HepG2 (cell line): ENCODE results near the gene ATP7B. TPM values are rescaled to one million over a fixed set of nuclear protein-coding genes. Genes with fewer than 3 reads are reported as not detected.

Experiments used
- SOX13 ChIP-seq, 3 experiments: fragments of 450-650 bp in 1 of 3; sonication (generic) in 1 of 3; formaldehyde crosslinking in 1 of 3; IDR thresholded peaks in 2 of 3; conservative IDR thresholded peaks in 1 of 3; 2 replicates each; pipeline versions ENCODE4 v1.5.0 to v1.6.1; 2016 to 2020; ENCODE audit warnings: antibody characterized with exemption in 1 of 3, mild to moderate bottlenecking in 1 of 3, missing compliant biosample characterization in 1 of 3, missing genetic modification reagents in 1 of 3, moderate library complexity in 1 of 3
- polyA plus RNA-seq, 8 experiments: library from polyadenylated mRNA; depleted of rRNA in 3 of 8; stranded (reverse) in 7 of 8; unstranded in 1 of 8; fragments of >200 nt; fragmentation: Illumina TruSeq in 4 of 8; extraction: Trizol in 4 of 8; gene quantifications; 2 replicates each; pipeline versions ENCODE4 v1.2.1 to v1.2.3, GENCODE V29; 2011 to 2016; ENCODE audit warnings: low read depth in 4 of 8, missing spikeins in 1 of 8, mixed read lengths in 1 of 8; ENCODE audit not compliant: insufficient read depth in 1 of 8
- total RNA-seq, 5 experiments: library from RNA; depleted of rRNA; stranded (reverse); fragments of >200 nt; fragmentation: Illumina TruSeq; extraction: Trizol; gene quantifications; 2 replicates each; pipeline ENCODE4 v1.2.3, GENCODE V29; 2016; ENCODE audit warnings: low read depth in 1 of 5
- TF ChIP-seq, protein P1 (sequence below), 2 experiments: fragments of 450-650 bp in 1 of 2; sonication (generic) in 1 of 2; formaldehyde crosslinking in 1 of 2; IDR thresholded peaks; 2 replicates each; pipeline versions ENCODE4 v1.6.1 to v1.8.0; 2016 to 2022; ENCODE audit warnings: antibody characterized with exemption in 1 of 2, mild to moderate bottlenecking in 1 of 2, missing genetic modification reagents in 1 of 2
- TF ChIP-seq, protein P2 (sequence below): sonication (generic); formaldehyde crosslinking; IDR thresholded peaks from 2 replicates; pipeline ENCODE4 v1.4.0; 2020; ENCODE audit warnings: mild to moderate bottlenecking, missing genetic modification reagents, borderline replicate concordance
- TF ChIP-seq, protein P3 (sequence below): sonication (generic); formaldehyde crosslinking; IDR thresholded peaks from 2 replicates; pipeline ENCODE4 v1.4.0; 2020; ENCODE audit warnings: mild to moderate bottlenecking, missing genetic modification reagents

Gene ATP7B
- total and polyA plus RNA-seq, 2 of the 13 experiments (the other 11 are each of a cell fraction or from before 2014, with no cell fraction given), result 31.8 to 57.4 TPM

DNA sequence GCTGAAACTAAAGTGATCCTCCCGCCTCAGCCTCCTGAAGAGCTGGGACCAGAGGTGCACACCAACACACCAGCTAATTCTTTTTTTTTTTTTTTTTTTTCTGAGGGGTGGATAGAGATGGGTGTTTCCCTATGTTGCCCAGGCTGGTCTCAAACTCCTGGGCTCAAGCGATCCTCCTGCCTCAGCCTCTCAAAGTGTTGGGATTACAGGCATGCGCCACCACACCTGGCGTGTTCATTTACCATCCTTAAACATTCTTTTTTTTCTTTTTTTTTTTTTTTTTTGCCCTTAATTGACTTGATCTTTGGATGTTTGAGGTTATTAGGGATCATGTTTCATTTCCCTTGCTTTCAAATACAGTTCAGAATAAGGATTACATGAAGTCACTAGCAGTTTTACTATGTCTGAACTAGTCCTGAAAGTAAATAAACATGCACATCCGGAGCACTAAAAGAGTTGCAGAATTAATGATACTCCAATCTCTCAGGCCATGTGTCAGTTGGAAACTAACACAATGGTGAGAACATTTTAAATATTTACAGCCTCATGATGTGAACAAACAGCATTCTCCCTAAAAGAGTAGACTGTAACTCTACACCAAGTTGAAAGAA, 23.5 kb upstream of the ATP7B start (continued):
- TF ChIP-seq, protein P1, sequence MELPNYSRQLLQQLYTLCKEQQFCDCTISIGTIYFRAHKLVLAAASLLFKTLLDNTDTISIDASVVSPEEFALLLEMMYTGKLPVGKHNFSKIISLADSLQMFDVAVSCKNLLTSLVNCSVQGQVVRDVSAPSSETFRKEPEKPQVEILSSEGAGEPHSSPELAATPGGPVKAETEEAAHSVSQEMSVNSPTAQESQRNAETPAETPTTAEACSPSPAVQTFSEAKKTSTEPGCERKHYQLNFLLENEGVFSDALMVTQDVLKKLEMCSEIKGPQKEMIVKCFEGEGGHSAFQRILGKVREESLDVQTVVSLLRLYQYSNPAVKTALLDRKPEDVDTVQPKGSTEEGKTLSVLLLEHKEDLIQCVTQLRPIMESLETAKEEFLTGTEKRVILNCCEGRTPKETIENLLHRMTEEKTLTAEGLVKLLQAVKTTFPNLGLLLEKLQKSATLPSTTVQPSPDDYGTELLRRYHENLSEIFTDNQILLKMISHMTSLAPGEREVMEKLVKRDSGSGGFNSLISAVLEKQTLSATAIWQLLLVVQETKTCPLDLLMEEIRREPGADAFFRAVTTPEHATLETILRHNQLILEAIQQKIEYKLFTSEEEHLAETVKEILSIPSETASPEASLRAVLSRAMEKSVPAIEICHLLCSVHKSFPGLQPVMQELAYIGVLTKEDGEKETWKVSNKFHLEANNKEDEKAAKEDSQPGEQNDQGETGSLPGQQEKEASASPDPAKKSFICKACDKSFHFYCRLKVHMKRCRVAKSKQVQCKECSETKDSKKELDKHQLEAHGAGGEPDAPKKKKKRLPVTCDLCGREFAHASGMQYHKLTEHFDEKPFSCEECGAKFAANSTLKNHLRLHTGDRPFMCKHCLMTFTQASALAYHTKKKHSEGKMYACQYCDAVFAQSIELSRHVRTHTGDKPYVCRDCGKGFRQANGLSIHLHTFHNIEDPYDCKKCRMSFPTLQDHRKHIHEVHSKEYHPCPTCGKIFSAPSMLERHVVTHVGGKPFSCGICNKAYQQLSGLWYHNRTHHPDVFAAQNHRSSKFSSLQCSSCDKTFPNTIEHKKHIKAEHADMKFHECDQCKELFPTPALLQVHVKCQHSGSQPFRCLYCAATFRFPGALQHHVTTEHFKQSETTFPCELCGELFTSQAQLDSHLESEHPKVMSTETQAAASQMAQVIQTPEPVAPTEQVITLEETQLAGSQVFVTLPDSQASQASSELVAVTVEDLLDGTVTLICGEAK (IDR thresholded peaks at IDR 0.05), result 0 out of 2 replicates have a peak, but pooled peaks have one; percentile 5
- TF ChIP-seq, protein P1 (CRISPR knock-in tag; IDR thresholded peaks at IDR 0.05), result no peak
- TF ChIP-seq, protein P2, sequence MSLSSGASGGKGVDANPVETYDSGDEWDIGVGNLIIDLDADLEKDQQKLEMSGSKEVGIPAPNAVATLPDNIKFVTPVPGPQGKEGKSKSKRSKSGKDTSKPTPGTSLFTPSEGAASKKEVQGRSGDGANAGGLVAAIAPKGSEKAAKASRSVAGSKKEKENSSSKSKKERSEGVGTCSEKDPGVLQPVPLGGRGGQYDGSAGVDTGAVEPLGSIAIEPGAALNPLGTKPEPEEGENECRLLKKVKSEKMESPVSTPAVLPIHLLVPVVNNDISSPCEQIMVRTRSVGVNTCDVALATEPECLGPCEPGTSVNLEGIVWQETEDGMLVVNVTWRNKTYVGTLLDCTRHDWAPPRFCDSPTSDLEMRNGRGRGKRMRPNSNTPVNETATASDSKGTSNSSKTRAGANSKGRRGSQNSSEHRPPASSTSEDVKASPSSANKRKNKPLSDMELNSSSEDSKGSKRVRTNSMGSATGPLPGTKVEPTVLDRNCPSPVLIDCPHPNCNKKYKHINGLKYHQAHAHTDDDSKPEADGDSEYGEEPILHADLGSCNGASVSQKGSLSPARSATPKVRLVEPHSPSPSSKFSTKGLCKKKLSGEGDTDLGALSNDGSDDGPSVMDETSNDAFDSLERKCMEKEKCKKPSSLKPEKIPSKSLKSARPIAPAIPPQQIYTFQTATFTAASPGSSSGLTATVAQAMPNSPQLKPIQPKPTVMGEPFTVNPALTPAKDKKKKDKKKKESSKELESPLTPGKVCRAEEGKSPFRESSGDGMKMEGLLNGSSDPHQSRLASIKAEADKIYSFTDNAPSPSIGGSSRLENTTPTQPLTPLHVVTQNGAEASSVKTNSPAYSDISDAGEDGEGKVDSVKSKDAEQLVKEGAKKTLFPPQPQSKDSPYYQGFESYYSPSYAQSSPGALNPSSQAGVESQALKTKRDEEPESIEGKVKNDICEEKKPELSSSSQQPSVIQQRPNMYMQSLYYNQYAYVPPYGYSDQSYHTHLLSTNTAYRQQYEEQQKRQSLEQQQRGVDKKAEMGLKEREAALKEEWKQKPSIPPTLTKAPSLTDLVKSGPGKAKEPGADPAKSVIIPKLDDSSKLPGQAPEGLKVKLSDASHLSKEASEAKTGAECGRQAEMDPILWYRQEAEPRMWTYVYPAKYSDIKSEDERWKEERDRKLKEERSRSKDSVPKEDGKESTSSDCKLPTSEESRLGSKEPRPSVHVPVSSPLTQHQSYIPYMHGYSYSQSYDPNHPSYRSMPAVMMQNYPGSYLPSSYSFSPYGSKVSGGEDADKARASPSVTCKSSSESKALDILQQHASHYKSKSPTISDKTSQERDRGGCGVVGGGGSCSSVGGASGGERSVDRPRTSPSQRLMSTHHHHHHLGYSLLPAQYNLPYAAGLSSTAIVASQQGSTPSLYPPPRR (CRISPR knock-in tag), result no peak
- TF ChIP-seq, protein P3, sequence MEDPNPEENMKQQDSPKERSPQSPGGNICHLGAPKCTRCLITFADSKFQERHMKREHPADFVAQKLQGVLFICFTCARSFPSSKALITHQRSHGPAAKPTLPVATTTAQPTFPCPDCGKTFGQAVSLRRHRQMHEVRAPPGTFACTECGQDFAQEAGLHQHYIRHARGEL (CRISPR knock-in tag), result no peak
- TF ChIP-seq SOX13 (IDR thresholded peaks at IDR 0.05) (no peak), SOX13 (CRISPR knock-in tag; conservative IDR thresholded peaks at IDR 0.05 in 1 of 2, IDR thresholded peaks at IDR 0.05 in 1 of 2) (no peak)
